GM12872 (cell line): ENCODE results near the gene SF3A1.
A peak's percentile ranks its signal among the peaks of the same experiment; 100 is the strongest.

Experiments used
- CTCF ChIP-seq: IDR thresholded peaks from 3 replicates; pipeline ENCODE4 v1.5.1; 2011; ENCODE audit warnings: low read depth, mild to moderate bottlenecking, low read length, moderate library complexity; ENCODE audit not compliant: insufficient read depth

Gene SF3A1

DNA sequence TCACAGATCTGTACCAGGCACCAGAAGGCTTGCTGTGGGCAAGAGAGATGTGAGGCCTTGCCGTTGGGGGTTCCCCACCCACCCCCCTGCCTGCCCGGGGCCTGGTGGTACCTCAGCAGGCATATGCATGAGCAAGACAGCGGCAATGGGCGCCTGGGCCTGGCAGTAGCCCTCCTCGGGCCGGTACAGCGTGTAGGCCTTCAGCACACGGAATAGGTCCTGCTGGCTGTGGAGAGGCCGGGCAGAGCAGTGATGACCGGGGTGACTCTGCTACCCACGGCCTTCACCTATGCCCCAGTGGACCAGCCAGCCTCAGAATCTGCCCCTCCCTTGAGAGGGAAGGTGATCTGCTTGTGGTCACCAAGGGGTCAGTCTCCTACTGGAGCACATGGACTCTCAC lies 61.9 kb downstream of the SF3A1 start:
- no peak for TF ChIP-seq CTCF

DNA sequence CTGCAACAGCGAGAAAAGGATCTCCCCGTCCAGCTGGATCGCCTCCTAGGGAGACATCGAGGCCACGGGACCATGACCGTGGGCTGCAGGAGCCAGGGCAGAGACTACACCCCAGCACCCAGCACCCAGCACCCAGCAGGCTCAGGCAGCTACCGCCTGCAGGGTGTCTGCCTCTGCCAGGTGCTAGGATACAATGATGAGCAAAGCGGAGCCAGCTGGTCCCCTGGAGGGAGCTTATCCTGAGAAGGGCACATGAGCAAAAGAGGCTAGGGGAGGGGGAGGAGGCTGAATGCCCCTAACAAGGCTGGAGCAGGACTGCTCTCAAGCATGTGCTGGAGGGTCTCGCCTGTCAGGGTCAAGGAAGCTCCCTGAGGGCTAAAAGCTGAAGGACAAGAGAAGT lies 62.6 kb downstream of the SF3A1 start:
- TF ChIP-seq CTCF, result no peak

DNA sequence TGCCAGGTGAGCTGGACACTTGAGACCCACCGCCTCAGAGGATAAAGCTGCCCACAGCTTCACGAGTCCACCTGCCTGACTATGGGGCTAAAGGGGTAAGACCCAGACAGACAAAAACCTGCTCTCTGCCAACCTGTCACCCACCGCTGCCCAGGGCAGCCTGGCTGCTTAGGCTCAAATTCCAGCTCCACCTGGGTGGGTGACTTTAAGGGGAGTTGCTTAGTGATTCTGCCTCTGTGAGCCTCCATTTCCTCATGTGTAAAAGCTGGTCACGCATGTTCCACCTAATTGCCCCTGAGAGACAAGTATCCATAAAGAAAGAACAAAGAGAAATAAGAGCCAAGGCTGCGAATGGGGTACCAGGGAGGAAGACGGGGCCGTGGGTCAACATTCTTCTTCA lies 63.7 kb downstream of the SF3A1 start:
- no peak for TF ChIP-seq CTCF

- no peak for TF ChIP-seq CTCF
These were observed 64.4 kb downstream of the SF3A1 start for GRCh38 chr22:30292069-30292970.

- no peak for TF ChIP-seq CTCF
These were observed 65.4 kb downstream of the SF3A1 start for GRCh38 chr22:30291058-30291892.

GRCh38 chr22:30290342-30291057 lies 66.2 kb downstream of the SF3A1 start:
- TF ChIP-seq CTCF, result no peak

DNA sequence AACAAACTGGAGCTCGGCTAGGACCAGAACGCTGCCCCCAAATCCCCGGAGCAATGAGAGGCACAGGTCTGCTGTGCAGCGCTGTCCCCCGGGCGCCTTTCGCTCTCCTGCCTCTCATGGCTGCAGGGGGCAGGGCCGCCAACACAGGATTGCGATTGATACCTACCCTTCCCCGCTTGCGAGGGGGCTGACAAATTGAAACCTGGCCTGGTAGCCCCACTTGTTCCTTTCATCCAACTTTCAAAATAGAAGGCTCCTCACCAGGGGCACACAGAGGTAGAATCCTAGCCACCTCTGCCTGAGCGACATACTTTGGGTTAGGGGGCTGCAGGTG lies 66.7 kb downstream of the SF3A1 start:
- 0 out of 3 replicates have a peak, but pooled peaks have one; percentile 16 for TF ChIP-seq CTCF
